Gastroesophageal sphincter (tissue), 3 donors: ENCODE measurements around the gene CRACR2B.

Experiments
- CTCF ChIP-seq, 4 experiments: fragments of 200-600 bp in 2 of 4; fragments of 450-650 bp in 2 of 4; sonication (generic) in 1 of 4; IDR thresholded peaks; one replicate each; pipeline ENCODE4 v1.5.1; 2017 to 2019; ENCODE audit warnings: antibody characterized with exemption in 4 of 4, mild to moderate bottlenecking in 2 of 4, moderate library complexity in 2 of 4
- POLR2AphosphoS5 ChIP-seq: sonication (generic); formaldehyde crosslinking; IDR thresholded peaks from one replicate; pipeline ENCODE4 v1.6.1; 2017; ENCODE audit warnings: antibody characterized with exemption

DNA sequence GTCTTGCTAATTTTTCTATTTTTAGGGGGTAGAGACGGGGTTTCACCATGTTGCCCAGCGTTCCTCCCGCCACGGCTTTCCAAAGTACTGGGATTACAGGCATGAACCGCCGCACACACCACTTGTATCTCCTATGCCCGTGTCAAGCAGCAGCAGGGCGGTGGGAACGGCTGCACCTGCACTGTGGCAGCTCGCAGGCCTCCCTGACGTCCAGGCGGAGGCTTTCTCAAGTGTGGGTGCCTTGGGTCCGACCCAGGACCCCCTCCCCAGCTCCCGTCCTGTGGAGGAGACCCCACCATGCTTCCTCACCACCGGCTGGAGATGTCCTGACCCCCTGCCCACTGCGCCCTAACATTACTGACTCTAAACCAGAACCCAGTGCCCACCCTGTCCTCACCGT is 40.7 kb downstream of the CRACR2B start:
- TF ChIP-seq CTCF (IDR thresholded peaks at IDR 0.05) = no peak
- TF ChIP-seq POLR2AphosphoS5 = no peak
